ENCODE data around the gene HOXA11.
A peak's percentile ranks its signal among the peaks of the same experiment; 100 is the strongest.

HOXA11 gene

DNA sequence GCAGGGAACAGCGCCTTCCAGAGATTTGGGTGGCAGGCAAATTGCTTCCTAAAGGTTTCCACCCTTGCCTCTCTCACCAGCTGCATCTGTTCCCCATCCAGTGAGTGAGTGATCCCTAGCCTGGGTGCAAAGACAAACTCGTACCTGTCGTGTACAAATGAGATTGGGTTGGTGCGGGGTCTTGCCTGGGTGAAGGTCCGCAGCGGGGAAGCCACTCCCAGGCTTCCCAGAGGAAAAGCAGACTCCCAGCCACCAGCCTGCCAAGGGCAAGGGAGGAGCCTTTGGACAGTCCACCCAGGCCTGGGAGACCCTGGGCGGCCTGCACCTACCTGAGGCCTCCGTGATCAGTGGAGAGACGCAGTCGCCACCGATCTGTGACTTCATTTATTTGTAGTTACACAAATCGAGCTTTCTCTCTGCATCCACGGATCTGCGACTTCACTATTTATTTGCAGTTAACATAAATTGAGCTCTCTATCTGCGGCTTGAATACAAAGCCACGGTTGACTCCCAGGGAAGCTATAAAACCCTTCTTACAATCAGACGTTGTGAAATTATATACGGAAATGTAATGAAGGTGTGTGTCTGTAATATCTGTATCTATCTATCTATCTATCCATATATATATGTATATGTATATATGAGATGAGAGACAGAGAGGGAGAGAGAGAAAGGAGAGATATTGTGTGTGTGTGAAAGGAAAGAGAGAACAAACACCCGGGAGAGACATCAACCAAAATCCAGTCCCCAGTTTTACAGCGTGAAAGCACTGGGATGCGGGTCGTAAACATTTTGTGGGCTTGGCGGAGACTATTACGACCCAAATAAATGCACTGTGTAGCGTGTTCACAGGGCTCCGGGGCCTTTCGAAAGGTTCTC lies 25.5 kb downstream of the HOXA11 start:
- DNase-seq (ENCODE audit: insufficient read length, low spot score) (no peak), FAIRE-seq (no peak)

DNA sequence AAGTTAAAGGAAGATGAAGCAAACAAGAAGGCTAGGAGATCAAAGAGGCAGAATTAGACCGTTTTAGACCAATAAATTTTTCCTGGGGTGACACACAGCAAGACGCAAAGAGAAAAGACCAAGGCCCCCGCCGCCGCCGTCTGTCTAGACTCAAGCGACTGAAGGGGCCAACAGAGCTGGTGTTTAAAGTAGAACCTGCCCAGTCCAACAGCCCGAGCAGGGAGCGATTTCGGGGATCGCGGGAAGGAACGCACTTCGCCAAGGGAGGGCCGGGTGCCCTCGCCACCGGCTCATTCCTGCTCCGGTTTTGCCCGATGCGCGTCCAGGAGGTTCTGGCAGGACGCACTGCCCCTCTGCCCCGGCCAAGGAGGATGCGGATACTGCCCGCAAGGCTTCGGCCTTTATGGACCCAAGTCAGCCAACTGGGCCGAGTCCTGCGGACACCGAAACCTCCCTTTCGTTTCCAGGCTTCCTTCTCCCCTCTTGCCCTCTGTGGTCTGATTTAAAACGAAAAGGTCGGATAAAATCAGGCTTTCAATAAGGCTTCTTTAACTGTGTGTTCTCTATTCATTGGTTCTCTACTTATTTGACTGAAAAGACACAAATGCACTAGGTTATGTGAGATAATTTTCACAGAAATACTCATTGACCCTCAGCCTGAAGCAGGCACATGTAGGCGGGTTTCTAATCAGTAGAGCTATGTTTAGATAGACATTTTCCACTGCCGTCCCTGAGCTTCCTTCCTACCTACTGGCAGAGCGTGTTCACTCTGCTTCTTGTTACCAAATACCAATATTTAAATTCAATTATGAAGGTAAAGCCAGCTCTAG lies 26.4 kb downstream of the HOXA11 start:
- no peak for FAIRE-seq
- DNase-seq (ENCODE audit: insufficient read length, low spot score) = no peak

DNA sequence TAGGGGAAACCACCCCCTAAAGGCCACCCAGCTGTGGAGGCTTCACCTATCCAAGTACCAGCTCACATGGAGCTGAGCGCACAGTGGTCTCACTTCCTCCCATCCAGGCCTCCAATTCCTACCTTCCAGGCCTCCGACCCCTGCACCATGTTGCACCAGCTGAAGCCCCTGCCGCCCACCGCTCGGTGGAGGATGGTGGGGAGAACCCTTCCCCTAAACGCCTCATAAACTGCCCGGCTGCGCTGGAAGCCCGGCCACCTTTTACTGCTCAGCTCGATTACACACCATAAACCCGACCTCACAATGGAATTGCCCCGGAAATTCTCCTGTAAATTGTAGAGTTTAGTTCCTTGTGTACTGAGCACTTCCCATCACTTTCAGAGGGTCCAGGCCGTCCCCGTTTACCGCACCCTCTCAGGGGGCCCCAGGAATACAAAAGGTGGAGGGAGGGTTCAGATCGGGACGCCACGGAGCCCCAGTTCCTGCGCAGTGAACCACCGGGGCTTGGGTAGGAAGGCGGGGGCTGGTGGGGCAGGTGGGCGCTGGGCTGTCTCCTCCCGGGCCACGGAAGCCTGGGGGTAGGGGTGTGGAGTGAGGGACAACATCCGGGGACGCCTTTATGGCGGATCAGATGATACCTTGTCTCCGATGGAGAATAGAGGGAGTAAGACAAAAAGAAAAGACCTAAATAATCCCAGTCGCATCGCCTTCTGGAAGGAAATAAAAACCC lies 27.2 kb downstream of the HOXA11 start:
- DNase-seq (ENCODE audit: insufficient read length, low spot score) (no peak), FAIRE-seq (no peak)

DNA sequence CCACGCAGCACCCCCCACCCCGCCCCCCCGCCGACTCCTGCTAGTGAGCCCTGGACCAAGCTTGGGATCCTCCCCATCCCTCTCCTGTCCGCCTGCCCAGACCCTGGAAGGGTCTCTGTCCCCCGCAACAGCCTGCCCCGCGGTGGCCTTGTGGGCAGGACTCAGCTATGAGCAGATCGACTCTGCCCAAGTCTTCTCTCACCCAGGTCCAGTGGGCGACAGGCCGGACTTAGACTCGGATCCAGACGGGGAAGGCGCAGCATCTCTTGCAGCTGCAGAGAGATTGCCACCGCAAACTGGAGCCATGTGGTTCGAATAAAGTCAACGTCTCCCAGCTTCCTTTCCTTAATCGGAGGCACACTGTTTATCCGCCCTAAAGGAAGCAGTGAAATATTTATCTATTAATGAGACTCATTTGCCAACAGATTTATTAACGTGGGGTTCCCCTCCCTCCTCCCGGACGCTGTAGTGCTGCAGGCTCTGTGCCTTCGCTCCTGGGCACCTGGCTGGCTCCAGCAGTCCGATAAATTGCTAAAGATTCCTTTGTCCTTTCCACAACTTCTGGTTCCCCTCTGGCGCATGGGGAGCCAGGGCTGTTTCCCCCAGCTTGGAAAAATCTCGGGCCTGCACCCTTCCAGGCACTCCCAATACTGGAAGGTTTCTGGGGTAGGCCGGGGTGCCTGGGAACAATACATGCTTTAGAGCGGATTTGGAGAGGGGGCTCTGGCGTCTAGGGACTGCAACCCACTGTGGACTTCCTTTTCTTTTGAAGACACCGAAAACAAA lies 27.9 kb downstream of the HOXA11 start:
- FAIRE-seq = no peak
- no peak for DNase-seq (ENCODE audit: insufficient read length, low spot score)

GRCh38 chr7:27156508-27156898 lies 28.5 kb downstream of the HOXA11 start, which contains the start of gene HOXA7:
TSS of gene HOXA7 (minus strand) at chr7:27156675. CDS start at chr7:27156545, 130 bp downstream.
- FAIRE-seq (no peak), DNase-seq (ENCODE audit: insufficient read length, low spot score) (no peak)

GRCh38 chr7:27155816-27156507 lies 29.1 kb downstream of the HOXA11 start:
- DNase-seq (ENCODE audit: insufficient read length, low spot score) (no peak), FAIRE-seq (no peak)

DNA sequence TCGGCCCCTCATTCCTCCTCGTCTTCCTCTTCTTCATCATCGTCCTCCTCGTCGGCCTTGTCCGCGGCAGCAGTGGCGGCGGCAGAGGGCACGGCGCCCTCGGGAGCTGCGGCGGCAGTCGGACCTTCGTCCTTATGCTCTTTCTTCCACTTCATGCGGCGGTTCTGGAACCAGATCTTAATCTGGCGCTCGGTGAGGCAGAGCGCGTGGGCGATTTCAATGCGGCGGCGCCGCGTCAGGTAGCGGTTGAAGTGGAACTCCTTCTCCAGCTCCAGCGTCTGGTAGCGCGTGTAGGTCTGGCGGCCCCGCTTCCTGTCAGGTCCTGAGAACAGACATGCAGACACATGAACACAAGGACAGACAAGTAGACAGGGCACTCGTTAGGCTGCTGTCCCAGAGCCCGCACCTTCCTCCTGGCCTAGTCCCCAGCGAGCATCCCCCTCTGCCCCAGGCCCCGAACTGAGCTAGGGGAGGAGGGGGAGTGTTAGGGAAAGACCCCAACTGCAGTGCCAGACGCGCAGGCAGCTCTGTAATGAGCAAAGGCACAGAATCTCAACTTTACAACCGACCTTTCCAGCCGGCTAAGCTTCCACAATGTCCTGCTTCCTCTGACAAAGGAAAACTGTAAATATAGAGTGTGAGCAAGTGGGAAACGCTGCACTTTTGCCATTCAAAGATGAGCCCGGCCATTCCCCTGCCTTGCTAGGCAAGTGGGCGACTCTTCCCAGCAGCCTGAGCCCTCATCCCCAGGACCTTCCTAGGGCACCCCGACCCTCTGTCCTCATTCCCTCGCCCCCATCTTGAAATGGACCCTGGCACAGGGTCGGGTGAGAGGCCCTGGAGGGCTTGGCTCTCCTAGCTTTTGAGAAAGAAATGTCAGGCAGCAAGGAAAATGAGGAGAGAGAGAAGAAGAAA lies 29.9 kb downstream of the HOXA11 start:
- FAIRE-seq = no peak
- DNase-seq (ENCODE audit: insufficient read length, low spot score) = no peak

DNA sequence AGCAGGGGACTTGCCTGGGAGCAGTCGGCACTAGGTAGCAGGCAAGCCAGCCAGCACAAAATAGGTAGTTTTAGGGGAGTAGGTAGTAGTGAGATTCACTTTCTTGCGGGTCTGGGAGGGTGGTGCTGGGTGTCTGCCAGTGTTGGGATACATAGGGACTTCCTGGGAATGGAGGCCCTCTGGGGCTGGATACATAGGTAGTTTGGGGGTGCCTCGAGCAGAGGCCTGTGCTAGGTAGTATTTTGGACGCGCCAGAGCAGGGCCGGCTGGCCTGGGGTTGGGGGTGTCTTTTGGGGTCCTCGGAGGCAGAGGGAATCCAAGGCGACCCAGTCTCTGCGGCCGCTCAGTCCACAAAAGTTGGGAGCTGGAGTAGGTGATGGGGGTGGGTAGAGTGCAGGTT lies 30.7 kb downstream of the HOXA11 start:
- FAIRE-seq (no peak), DNase-seq (ENCODE audit: insufficient read length, low spot score) (no peak)

DNA sequence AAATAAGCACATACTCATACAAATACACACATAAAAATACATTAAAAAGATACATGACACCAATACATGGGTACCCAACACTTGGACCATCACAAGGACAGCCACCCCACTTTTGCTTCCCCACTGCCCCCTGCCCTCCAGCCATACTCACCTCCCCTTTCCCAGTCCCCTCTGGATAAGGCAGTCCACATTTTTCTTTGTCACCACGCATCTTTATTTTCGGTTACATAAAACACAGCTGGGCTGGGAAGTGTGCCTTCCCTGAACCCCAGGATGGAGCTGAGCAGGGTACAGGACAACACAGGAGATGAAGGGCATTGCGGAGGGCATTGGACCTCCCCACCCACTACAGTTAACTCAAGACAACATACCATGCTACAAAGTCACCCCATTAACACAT lies 31.5 kb downstream of the HOXA11 start:
- DNase-seq (ENCODE audit: insufficient read length, low spot score) (no peak), FAIRE-seq (no peak)

GRCh38 chr7:27152816-27153442 lies 32.1 kb downstream of the HOXA11 start:
- no peak for DNase-seq (ENCODE audit: insufficient read length, low spot score)
- no peak for FAIRE-seq

DNA sequence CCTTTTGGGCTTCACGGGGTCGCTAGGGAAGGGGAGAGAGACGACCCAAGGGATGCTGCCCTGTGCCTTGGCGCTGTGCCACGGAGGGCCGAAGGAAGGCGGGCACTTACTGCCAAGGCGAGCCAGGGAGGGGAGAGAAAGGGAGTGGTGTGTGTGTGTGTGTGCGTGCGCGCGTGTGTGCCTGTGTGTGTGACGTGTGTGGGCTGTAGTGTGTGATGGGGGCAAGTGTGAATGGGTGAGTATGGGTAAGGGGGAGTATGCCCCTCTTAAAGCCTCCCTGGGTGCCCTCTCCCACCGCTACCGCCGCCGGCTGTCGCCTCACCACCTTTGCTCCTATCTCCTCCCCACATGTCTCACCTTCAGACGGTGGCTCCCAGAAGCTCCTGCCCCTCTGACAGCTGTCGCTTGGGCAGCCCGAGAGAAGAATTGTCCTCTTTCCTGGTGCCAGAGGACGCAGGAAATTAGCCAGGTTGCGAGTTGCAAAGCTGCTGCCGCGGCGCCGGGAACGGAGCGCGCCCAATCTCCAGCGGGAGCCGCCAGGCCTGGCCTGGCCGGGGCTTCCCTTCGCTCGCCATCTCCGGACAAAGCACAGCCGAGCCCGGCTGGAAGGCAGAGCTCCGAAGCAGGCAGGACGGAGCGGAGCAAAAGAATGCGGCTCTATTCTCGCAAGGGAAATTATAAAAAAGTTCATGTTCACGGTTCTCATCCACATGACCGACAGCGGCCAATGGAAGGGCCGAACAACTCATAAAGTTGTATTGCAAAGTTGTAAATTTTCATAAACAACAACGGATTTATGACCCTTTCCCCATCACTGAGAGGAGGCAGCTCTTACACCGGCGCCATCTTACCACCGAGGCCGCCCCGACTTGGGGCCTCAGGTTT lies 32.9 kb downstream of the HOXA11 start, which contains the start of gene HOXA3:
Gene HOXA3 (minus strand): TSS at position 653 of the 885 bp plus-strand sequence. CDS start 41,943 bp downstream, outside the sequence.
- DNase-seq (ENCODE audit: insufficient read length, low spot score) (no peak), FAIRE-seq (no peak)

DNA sequence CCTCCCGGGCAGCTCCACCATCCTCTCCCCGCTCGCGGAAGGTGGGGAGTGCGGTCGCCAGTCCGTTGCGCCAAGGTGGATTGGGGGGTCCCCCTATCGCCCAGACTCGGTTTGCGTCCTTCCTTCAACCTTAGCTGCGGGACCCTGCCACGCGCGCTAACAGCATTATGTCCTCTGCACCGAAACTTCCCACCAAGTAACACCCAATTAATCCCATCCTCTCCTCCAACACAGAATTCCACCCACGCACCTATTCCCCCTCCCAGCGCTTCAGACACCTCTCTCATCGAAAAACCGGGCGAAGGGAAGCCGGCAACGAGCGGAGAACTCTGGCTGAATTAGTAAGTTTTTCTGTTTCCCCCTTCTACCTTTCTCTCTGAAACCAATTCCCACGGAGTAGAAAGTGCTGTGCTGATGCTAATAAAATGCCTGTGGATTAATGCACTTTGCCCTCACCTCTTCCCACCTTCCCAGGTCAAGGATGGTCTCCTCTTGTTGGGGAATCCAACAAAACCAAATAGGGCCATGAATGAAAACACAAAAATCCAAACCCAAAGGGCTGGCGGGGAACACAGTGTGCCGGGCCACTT lies 33.6 kb downstream of the HOXA11 start:
- FAIRE-seq = no peak
- DNase-seq (ENCODE audit: insufficient read length, low spot score) = no peak

GRCh38 chr7:27150568-27151340 lies 34.3 kb downstream of the HOXA11 start:
- FAIRE-seq = no peak

DNA sequence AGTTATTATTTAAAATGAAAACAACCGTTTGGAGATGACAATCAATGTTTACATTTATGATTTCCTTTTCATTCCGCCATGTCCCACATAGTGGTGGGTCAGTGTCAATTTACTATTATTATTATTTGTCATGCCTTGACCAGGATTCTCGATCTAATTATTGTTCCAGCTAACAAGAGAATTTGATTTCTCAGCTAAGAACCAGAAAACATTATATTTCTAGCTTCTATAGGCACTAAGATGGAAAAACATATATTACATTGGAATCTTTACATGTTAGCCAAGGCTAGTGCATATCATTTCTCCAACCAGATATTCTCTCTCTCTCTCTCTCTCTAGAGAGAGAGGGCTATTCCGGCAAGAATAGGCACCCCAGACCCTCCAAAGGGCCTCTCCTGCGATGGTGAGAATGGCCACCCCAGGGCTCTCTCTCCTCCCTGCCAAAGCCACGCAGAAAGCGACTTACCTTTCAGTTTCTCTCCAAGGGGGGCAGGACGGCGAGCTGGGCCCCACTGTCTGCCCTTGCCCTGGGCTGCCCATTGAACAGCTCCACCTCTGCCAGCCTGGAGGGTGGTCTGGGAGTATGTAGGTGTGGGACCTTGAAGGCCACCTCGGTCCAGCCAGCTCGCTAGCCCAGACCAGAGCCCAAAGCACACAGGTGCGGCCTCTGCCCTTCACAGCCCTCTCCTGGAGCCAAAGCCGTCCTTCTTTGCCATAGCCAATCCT lies 35.0 kb downstream of the HOXA11 start:
- DNase-seq (ENCODE audit: insufficient read length, low spot score) (no peak), FAIRE-seq (no peak)

More at GRCh38 chr7:27150568-27151340, 34.3 kb downstream of the HOXA11 start:
- peak; percentile 86 for DNase-seq (ENCODE audit: insufficient read length, low spot score)
